HG03103 (cell line): ENCODE measurements around the gene GNB1L.
"Not testable (repeated sequence)": the region's sequence is repeated elsewhere in the genome, so short reads cannot be mapped to it uniquely, and the experiment has no call there.

Experiments used
- ATAC-seq: cut with Tn5 transposase; IDR thresholded peaks from one replicate; pipeline ENCODE4 v1.9.1; 2021; ENCODE audit warnings: low read depth; ENCODE audit not compliant: unreplicated experiment

GNB1L gene

GRCh38 chr22:19846620-19847344 lies 7.9 kb downstream of the GNB1L start:
- ATAC-seq = no peak

DNA sequence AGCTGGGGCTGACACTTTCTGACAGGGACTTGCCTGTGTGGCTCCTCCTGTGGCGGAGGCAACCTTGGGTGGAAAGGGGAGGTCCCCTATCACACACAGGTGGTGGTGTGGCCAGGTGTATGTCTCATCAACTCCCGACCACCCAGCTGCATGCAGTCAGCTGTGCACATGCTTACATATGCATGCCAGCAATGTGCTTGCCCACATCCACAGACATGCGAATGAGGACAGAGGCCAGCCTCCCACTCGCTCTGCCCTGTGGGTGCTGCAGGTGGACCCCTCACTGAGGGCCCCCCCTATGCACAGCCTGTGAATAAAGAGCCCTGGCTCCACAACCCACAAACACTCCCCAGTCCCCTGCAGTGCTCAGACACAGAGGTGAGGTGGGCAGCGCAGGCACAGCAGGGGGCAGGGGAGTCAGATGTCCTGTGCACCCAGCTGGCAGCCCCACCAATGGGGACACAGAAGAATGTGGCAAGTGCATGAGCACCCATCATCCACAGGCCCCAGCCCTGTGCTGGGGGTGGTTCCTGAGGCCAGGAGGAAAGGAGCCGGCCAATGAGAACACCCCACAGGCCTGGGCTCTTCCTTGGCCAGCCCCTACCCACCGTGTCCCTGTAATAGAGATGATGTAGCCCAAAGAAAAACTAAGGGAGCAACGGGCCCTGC lies 9.5 kb downstream of the GNB1L start:
- no peak for ATAC-seq

DNA sequence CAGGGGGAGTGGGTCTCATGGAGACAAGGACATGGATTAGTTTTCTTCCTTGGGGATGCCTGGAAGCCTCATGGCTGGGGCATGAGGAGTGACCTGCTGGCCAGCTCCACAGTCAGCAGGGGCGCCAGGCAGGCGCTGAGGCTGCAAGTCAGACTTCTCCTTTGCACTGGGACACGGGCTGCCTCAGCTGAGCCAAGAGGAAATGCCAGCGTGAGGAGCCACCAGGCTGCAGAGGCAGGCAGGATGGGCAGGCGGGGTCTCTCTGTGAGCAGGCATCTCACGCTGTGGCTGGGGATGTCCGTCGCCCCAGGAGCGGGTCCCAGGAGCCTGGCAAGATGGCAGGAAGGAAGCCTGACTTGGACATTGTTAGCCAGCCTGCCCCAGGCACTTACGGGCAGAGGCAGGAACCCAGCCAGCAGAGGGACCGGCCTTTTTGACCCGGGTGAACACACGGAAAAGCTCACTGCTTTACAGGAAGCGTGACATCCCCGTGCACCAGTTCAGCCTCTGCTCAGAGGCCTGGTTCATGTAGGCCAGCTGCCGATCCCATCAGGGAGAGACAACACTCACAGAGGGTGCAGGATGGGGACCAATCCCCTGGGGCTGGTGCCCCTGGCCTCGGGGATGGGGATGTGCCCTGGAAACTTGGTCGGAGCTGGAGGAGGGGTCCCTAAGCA lies 10.2 kb downstream of the GNB1L start:
- no peak for ATAC-seq

DNA sequence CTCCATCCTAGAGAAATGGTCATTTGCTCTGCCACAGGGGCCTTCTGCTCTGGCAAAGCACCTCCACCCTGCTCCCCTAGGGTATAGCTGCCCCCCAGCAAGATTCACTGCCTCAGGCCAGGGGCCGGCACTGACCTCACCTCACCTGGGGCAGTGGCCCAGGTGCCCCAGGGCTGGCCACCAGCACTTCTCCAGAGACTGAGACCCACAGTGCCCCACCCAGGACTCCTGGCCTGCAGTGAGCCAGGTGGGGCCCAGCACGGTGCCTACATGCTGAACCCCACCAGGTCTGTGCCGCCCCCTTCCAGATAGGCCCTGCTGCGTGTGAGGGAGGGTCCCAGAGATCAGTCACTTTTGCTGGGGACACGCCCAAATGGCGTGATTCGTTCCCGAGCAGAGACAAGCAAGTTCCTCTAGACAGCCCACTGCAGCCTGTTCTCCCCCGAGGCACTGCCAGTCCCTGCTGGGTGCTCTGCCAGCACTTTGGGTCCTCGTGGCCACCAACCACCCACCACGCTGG lies 10.8 kb downstream of the GNB1L start:
- no peak for ATAC-seq

- no peak for ATAC-seq
Observed at GRCh38 chr22:19843107-19843856, 11.4 kb downstream of the GNB1L start.

- ATAC-seq = no peak
Observed at GRCh38 chr22:19842393-19843106, 12.1 kb downstream of the GNB1L start.

DNA sequence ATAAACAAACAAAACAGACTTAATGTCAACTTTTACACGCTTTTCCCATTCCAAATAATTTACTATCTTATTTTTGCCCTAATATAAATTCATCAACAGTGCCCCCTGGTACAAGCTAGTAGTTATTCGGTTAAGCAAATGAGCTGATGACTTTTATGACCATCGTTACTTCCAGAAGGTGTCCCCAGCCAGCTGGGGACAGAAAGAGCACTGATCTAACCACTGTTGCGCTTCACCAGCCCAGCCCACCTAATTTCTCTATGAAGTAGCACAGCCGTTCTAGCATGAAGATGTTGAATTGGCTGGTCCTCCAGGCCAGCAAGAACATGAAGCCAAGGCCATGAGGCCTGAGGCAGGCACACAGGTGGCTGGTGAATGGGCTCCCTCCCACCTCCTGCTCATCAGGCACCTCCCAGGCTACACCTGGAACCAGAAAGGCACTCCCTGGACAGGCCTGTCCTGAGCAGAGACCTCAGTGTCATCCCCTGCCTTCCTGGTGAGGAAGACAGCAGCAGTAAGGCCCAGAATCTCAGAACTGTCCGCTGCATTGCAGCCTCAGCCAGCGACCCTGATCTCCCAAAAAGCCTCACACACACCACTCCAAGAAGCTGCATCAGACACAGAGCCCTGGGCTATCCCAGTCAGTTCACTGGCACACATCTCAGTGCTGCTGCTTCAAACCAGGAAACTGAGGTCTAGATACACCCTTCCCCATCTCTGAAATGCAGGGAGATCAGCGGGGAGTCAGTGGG lies 12.9 kb downstream of the GNB1L start:
- no peak for ATAC-seq

- no peak for ATAC-seq
Observed at GRCh38 chr22:19840955-19841640, 13.6 kb downstream of the GNB1L start.

GRCh38 chr22:19840059-19840458 lies 14.6 kb downstream of the GNB1L start:
- ATAC-seq = no peak

GRCh38 chr22:19837915-19838314 lies 16.8 kb downstream of the GNB1L start:
- no peak for ATAC-seq

DNA sequence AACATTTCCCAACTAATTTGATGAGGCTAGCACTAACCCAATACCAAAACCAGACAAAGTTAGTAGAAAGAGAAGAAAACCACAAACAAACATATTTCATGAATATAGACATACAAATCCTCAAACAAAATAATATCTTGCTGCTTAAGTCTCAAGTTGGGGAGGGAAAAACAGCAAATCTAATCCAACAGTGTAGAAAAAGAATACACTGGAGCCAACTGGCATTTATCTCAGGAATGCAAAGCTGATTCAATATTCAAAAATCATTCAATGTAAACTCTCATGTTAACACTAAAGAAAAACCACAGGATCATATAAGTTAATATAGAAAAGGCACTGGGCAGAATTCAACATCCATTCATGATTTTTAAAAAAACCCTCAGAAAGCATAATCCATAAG lies 18.2 kb downstream of the GNB1L start:
- no peak for ATAC-seq

- ATAC-seq = no peak
Observed at GRCh38 chr22:19834599-19834998, 20.1 kb downstream of the GNB1L start.

- ATAC-seq = not testable (repeated sequence)
Observed at GRCh38 chr22:19833327-19833726, 21.3 kb downstream of the GNB1L start.

DNA sequence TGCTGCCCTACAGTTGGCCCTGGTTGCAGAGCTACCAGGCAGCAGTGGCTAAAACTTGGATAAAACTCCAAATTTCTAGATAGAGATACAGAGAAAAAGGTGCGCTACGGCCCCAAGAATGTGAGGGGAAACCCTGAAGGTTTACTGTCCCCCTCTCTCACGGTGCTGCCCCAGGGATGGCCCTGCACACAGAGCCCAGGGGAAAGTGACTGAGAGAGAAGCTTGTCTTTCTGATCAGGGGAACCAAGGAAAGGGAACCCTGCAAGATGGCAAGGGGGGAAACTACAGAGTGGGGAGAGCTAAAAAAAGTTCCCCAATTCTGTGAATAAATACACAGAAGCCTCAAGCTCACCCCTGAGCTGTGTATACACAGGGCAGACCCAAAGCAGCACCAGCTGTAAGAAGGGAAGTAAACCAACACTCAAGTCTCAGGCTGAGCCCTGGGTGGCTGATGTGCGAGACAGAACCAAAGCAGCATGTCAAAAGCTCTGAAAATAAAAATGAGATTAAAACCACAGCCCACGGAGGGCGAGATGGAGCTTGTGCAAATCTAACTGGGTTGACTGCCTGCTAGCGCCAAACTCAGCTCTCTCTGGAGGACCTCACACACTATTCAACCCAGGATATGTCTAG lies 22.1 kb downstream of the GNB1L start:
- ATAC-seq = no peak

- not testable (repeated sequence) for ATAC-seq
Observed at GRCh38 chr22:19831979-19832378, 22.7 kb downstream of the GNB1L start.

GRCh38 chr22:19831016-19831415 lies 23.7 kb downstream of the GNB1L start:
- ATAC-seq = no peak

DNA sequence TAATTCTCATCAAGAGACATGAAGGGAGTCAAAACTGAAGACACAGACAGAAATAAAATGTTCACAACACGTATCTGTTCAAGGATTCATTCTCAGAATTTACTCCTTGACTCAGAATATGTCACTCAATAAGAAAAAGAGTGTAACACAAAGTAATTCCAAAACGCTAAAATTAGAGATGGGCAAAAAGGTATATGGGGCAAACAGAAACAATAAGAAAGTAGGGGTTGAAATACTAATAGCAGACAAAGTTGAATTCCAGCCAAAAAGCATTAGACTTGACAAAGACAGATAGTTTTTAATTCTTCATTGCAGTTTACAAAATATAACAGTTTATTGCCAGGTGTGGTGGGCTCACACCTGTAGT lies 26.7 kb downstream of the GNB1L start:
- no peak for ATAC-seq

- ATAC-seq = no peak
Observed at GRCh38 chr22:19827341-19828034, 27.2 kb downstream of the GNB1L start.
